ENCODE measurements around the gene BSCL2.

The BSCL2 gene

GRCh38 chr11:62666259-62666926 is 40.8 kb downstream of the BSCL2 start:
- Histone ChIP-seq H3K27ac (ENCODE audit: low read length) (peak overlapping the region; percentile 85), H3K4me1 (ENCODE audit: low read length) (peaks cover 23% of the 10 kb centered on the region)

GRCh38 chr11:62665599-62666258 is 41.5 kb downstream of the BSCL2 start:
- H3K4me1 ChIP-seq (ENCODE audit: low read length): peaks cover 20% of the 10 kb centered on the region
- peaks cover 65% of the 10 kb centered on the region for H3K79me2 ChIP-seq (ENCODE audit: low read length)
- H4K20me1 ChIP-seq (ENCODE audit: insufficient read depth, low read length): no peaks in the 10 kb centered on the region
- peak overlapping the region; percentile 90 for H3K4me2 ChIP-seq (ENCODE audit: low read length)
- TF ChIP-seq EZH2phosphoT487 (IDR thresholded peaks at IDR 0.05; ENCODE audit: low read depth) (no peak), CTCF (IDR thresholded peaks at IDR 0.05; ENCODE audit: low read depth, low read length) (peak; percentile 15; the same call in 1 of the 2 replicates)
- H3K27ac ChIP-seq (ENCODE audit: low read length): peak overlapping the region; percentile 85
- H3K4me3 ChIP-seq (ENCODE audit: low read length): peak overlapping the region; percentile 88
- H2AFZ ChIP-seq (ENCODE audit: low read depth, low read length): no peak overlapping the region
- H3K9ac ChIP-seq (ENCODE audit: low read length): peak overlapping the region; percentile 95
- H3K36me3 ChIP-seq (replicated peaks; ENCODE audit: low read depth, low read length): peaks cover 36% of the 10 kb centered on the region
- no peaks in the 10 kb centered on the region for H3K9me3 ChIP-seq (ENCODE audit: insufficient read depth, low read length)
- no peaks in the 10 kb centered on the region for H3K27me3 ChIP-seq (ENCODE audit: low read depth, low read length)

More at GRCh38 chr11:62666259-62666926, 40.8 kb downstream of the BSCL2 start:
- no peaks in the 10 kb centered on the region for H3K27me3 ChIP-seq (ENCODE audit: low read depth, low read length)
- H3K9me3 ChIP-seq (ENCODE audit: insufficient read depth, low read length): no peaks in the 10 kb centered on the region
- H2AFZ ChIP-seq (ENCODE audit: low read depth, low read length): no peak overlapping the region
- peak overlapping the region; percentile 95 for H3K9ac ChIP-seq (ENCODE audit: low read length)
- H4K20me1 ChIP-seq (ENCODE audit: insufficient read depth, low read length): no peaks in the 10 kb centered on the region
- peak overlapping the region; percentile 88 for H3K4me3 ChIP-seq (ENCODE audit: low read length)
- H3K36me3 ChIP-seq (replicated peaks; ENCODE audit: low read depth, low read length): peaks cover 35% of the 10 kb centered on the region
- H3K79me2 ChIP-seq (ENCODE audit: low read length): peaks cover 72% of the 10 kb centered on the region
- H3K4me2 ChIP-seq (ENCODE audit: low read length): peak overlapping the region; percentile 90
- TF ChIP-seq CTCF (IDR thresholded peaks at IDR 0.05; ENCODE audit: low read depth, low read length): no peak
- TF ChIP-seq EZH2phosphoT487 (IDR thresholded peaks at IDR 0.05; ENCODE audit: low read depth): no peak

GRCh38 chr11:62665075-62665598 is 42.1 kb downstream of the BSCL2 start, which contains the start of the genes C11orf98 and CSKMT:
Gene C11orf98 (minus strand): TSS chr11:62665210. CDS start chr11:62665169, 41 bp downstream.
Gene CSKMT (plus strand): TSS chr11:62665312. CDS start chr11:62665880, 568 bp downstream.
- no peak for TF ChIP-seq EZH2phosphoT487 (IDR thresholded peaks at IDR 0.05; ENCODE audit: low read depth)
- TF ChIP-seq CTCF (IDR thresholded peaks at IDR 0.05; ENCODE audit: low read depth, low read length): no peak
- Histone ChIP-seq H4K20me1 (ENCODE audit: insufficient read depth, low read length) (no peaks in the 10 kb centered on the region), H3K79me2 (ENCODE audit: low read length) (peaks cover 60% of the 10 kb centered on the region), H2AFZ (ENCODE audit: low read depth, low read length) (peak within 1 kb of the TSS; percentile 74), H3K36me3 (replicated peaks; ENCODE audit: low read depth, low read length) (peaks cover 36% of the 10 kb centered on the region), H3K27ac (ENCODE audit: low read length) (peak within 1 kb of the TSS; percentile 85), H3K4me1 (ENCODE audit: low read length) (peaks cover 20% of the 10 kb centered on the region), H3K4me3 (ENCODE audit: low read length) (peak within 1 kb of the TSS; percentile 88), H3K9ac (ENCODE audit: low read length) (peak within 1 kb of the TSS; percentile 95), H3K4me2 (ENCODE audit: low read length) (peak within 1 kb of the TSS; percentile 90), H3K27me3 (ENCODE audit: low read depth, low read length) (no peaks in the 10 kb centered on the region), H3K9me3 (ENCODE audit: insufficient read depth, low read length) (no peaks in the 10 kb centered on the region)
